ENCODE results near the gene CHN2.

Gene CHN2

DNA sequence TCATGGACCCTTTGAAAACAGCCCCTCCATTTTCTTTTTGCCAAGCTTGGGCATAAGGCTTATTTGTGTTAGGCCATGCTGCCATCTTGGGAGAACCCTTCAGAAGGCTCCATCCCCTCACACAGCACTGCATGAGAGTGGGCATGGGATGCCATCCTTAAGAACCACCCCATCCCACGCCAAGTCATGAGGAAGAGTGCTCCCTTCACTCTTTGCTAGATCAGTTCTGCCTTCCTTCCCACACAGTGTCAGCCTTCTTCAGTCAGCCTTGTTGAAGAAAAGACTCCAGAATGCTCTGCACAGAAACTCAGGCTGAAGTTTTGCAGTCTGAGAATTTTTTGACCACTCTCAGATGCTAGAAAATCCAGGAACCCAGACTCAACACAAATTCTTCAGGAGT, 15.5 kb upstream of the CHN2 start:
- CTCF ChIA-PET = no interaction called here
- DNase-seq (ENCODE audit: extremely low spot score) = no peak
- TF ChIP-seq, protein P1, sequence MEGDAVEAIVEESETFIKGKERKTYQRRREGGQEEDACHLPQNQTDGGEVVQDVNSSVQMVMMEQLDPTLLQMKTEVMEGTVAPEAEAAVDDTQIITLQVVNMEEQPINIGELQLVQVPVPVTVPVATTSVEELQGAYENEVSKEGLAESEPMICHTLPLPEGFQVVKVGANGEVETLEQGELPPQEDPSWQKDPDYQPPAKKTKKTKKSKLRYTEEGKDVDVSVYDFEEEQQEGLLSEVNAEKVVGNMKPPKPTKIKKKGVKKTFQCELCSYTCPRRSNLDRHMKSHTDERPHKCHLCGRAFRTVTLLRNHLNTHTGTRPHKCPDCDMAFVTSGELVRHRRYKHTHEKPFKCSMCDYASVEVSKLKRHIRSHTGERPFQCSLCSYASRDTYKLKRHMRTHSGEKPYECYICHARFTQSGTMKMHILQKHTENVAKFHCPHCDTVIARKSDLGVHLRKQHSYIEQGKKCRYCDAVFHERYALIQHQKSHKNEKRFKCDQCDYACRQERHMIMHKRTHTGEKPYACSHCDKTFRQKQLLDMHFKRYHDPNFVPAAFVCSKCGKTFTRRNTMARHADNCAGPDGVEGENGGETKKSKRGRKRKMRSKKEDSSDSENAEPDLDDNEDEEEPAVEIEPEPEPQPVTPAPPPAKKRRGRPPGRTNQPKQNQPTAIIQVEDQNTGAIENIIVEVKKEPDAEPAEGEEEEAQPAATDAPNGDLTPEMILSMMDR (IDR thresholded peaks at IDR 0.05; ENCODE audit: control extremely low read depth, extremely low read depth, low read depth, missing control alignments) = no peak
- POLR2A ChIA-PET = no interaction called here

DNA sequence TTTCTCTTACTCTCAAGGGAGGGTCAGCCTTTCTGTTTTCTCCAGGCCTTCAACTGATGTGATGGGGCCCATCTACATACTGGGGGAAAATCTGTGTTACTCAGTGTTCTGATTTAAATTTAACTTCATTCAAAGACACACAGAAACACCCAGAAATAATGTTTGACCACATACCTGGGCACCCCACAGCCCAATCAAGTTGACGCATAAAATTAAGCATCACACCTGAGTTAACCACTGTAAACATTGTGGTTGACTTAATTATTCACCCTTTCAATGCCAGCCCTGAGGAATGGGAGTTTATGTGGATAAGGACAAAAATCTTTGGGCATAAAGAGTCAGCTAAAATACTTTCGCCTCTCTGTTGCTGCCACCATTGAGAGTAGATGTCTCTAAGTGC, 10.0 kb upstream of the CHN2 start:
- POLR2A ChIA-PET = no interaction called here
- TF ChIP-seq, protein P1 (IDR thresholded peaks at IDR 0.05; ENCODE audit: control extremely low read depth, extremely low read depth, low read depth, missing control alignments) = no peak

DNA sequence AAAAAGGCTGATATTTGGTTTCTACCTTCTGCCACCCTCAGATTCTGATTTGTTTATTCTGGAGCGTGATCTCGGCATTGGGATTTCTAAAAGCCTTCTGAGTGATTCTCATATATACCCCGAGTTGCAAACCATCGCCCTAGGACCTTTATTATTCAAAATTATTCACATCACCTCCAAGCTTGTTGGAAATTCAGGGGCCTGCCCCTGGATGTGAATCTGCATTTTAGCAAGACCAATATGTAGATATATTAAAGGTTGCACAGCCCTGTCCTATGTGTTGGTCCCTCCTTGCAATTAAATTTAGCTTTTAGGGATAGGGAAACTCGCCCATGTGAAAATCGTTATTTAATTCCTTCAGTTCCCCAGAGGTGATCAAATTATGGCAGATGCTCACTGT, 9.0 kb upstream of the CHN2 start:
- POLR2A ChIA-PET = no interaction called here
- CTCF ChIA-PET = no interaction called here
- TF ChIP-seq, protein P1 (IDR thresholded peaks at IDR 0.05; ENCODE audit: control extremely low read depth, extremely low read depth, low read depth, missing control alignments) = no peak
- DNase-seq (ENCODE audit: extremely low spot score) = no peak

More for the DNA sequence above, 10.0 kb upstream of the CHN2 start:
- CTCF ChIA-PET = interaction anchor here (1.1 kb wide), 1 partner anchor 14 kb away, joined by 3 read pairs; no protein-coding TSS in a partner anchor
- DNase-seq (ENCODE audit: extremely low spot score) = no peak

DNA sequence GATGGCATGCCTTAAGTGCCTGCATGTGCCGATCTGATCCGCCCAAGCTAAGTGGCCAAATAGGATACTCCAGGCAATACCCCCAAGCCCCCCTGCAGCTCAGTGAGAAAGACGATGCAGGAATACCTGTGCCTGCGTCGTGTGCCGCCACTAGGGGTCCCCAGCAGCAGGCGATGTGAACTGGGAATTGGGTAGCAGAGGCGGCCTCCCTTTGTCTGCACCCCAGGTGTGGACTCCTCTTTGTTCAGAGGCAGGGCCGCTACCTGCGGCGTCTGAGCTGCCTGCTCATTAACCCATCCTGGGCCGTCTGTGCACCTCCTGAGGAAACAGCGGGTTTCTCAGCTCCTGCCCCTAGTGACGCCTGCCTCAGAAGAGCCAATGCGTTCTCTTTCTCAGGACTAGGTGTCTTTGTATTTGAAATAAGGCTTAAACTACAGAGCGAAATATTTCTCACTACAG, 4.8 kb upstream of the CHN2 start:
- ChIA-PET CTCF (interaction anchor here (0.6 to 3.6 kb wide), 21 partner anchors 8 to 870 kb away, joined by 3 to 59 read pairs (median 4); no protein-coding TSS in a partner anchor), POLR2A (no interaction called here)
- TF ChIP-seq, protein P1 (IDR thresholded peaks at IDR 0.05; ENCODE audit: control extremely low read depth, extremely low read depth, low read depth, missing control alignments) = peak; percentile 79
- DNase-seq (ENCODE audit: extremely low spot score) = peak; percentile 65

DNA sequence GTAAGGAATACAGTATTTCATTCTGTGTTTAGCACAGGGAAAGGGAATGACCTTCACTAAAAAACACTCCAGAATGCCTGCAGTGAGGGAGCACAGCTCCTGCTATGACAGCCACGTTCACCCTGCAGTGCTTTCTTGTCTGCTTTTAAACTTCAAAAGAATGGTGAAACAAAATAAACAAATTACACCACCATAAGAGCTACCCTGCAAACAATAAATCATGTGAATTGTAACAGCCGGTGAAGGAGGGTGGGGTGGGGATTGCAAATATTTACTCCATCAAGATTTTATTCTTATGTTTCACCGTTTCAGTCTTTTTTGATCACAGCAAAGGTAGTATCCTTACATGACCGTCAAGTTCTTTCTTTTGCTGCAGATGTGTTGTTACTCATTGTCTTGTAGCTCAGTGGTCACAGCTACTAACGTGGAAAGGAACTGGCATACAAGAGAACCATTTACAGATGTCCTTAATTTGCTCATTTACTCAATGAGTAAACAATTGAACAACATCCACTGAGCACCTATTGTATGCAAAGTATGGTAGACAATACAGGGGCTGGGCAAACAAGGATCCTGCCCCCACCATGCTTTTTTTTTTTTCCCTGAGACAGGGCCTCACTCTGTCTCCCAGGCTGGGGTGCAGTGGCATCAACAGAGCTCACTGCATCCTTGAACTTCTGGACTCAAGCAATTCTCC, 4.1 kb upstream of the CHN2 start:
- CTCF ChIA-PET = interaction anchor here (0.9 to 3.6 kb wide), 18 partner anchors 9 to 870 kb away, joined by 3 to 59 read pairs (median 4); no protein-coding TSS in a partner anchor
- POLR2A ChIA-PET = no interaction called here
- TF ChIP-seq, protein P1 (IDR thresholded peaks at IDR 0.05; ENCODE audit: control extremely low read depth, extremely low read depth, low read depth, missing control alignments) = no peak
- no peak for DNase-seq (ENCODE audit: extremely low spot score)

DNA sequence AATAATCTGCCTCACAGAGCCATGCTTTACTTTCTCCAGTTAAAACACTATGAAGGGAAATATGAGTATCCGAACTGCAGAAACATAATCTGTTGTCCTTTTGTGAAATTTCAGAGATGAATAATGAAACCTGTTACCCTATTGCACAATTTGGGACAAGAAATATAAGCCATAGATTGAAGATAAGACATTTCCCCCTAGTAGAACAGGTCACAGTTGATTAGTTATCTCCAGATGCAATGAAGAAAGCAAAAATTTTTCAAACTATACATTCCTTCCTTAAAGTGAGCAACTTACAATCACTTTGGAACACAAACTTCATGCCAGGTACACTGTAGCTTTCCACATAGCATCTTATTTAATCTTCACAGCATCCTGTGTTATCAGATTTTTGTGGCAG, 2.3 kb upstream of the CHN2 start:
- ChIA-PET CTCF (interaction anchor here (1.3 kb wide), 1 partner anchor 18 kb away, joined by 4 read pairs; no protein-coding TSS in a partner anchor), POLR2A (no interaction called here)
- DNase-seq (ENCODE audit: extremely low spot score) = no peak
- TF ChIP-seq, protein P1 (IDR thresholded peaks at IDR 0.05; ENCODE audit: control extremely low read depth, extremely low read depth, low read depth, missing control alignments) = no peak

All from GM10248 (cell line).